Spleen (tissue), 11 donors: ENCODE results near the gene NHLRC4. TPM values are rescaled to one million over a fixed set of nuclear protein-coding genes. Genes with fewer than 3 reads are reported as not detected.

Experiments used
- DNase-seq: peaks from one replicate; pipeline ENCODE4 v3.0.0-alpha.2; 2020
- H3K27ac ChIP-seq, 8 donors: fragments of 200-600 bp; sonication (generic) in 7 of 8; 1 replicate in 4 of 8; 2 replicates in 4 of 8; pipeline versions ENCODE4 v1.5.0 to v1.8.0; 2016 to 2021; ENCODE audit warnings: inconsistent platforms in 4 of 8, mild to moderate bottlenecking in 4 of 8, moderate library complexity in 1 of 8
- H3K27me3 ChIP-seq, 7 donors: fragments of 200-600 bp; sonication (generic) in 6 of 7; replicated peaks in 1 of 7; 1 replicate in 4 of 7; 2 replicates in 3 of 7; pipeline versions ENCODE4 v1.5.0 to v1.8.0; 2016 to 2021; ENCODE audit warnings: inconsistent platforms in 3 of 7, mild to moderate bottlenecking in 1 of 7
- H3K36me3 ChIP-seq, 6 donors: fragments of 200-600 bp; sonication (generic) in 5 of 6; 1 replicate in 4 of 6; 2 replicates in 2 of 6; pipeline versions ENCODE4 v1.5.0 to v1.8.0; 2016 to 2021; ENCODE audit warnings: inconsistent platforms in 2 of 6
- H3K4me1 ChIP-seq, 6 donors: fragments of 200-600 bp; sonication (generic) in 5 of 6; 1 replicate in 3 of 6; 2 replicates in 3 of 6; pipeline versions ENCODE4 v1.5.0 to v1.8.0; 2016 to 2021; ENCODE audit warnings: inconsistent platforms in 3 of 6
- H3K4me3 ChIP-seq, 8 donors: fragments of 200-600 bp; sonication (generic) in 7 of 8; 1 replicate in 4 of 8; 2 replicates in 4 of 8; pipeline versions ENCODE4 v1.5.0 to v1.8.0; 2016 to 2021; ENCODE audit warnings: inconsistent platforms in 4 of 8, mild to moderate bottlenecking in 4 of 8, moderate library complexity in 2 of 8
- H3K9me3 ChIP-seq, 8 donors: fragments of 200-600 bp; sonication (generic) in 7 of 8; 1 replicate in 4 of 8; 2 replicates in 4 of 8; pipeline versions ENCODE4 v1.5.0 to v1.8.0; 2016 to 2021; ENCODE audit warnings: inconsistent platforms in 4 of 8
- POLR2A ChIP-seq, 3 donors: fragments of 450-650 bp; IDR thresholded peaks; one replicate each; pipeline ENCODE4 v1.5.1; 2017; ENCODE audit warnings: antibody characterized with exemption in 3 of 3, mild to moderate bottlenecking in 1 of 3
- POLR2AphosphoS5 ChIP-seq, 3 donors: sonication (generic); formaldehyde crosslinking; IDR thresholded peaks; one replicate each; pipeline ENCODE4 v1.5.1; 2017; ENCODE audit warnings: antibody characterized with exemption in 3 of 3
- WGBS, 5 donors: extraction: QIAGEN DNeasy Blood & Tissue Kit in 3 of 5; methylation state at CpG; one replicate each; pipeline versions ENCODE4 v1.1.5 to v1.1.7; 2013 to 2018; 5-methylcytosine and 5-hydroxymethylcytosine counted together
- intact Hi-C: fragments of 100-400 bp; cut with DNase I; formaldehyde crosslinking; loops from one replicate; pipeline ENCODE4 v1.15.0; 2023; ENCODE audit warnings: low total_unique reads
- polyA plus RNA-seq, 3 donors: library from polyadenylated mRNA; stranded (reverse); fragments of 200-250 nt; gene quantifications; one replicate each; pipeline ENCODE4 v1.2.1, GENCODE V29; 2013
- total RNA-seq, 7 donors: library from RNA; depleted of rRNA in 3 of 7; stranded (reverse); fragments of >200 nt in 3 of 7; fragmentation: NEBNext Ultra II Directional in 4 of 7; extraction: Animal tissue kit (Norgen Biotek cat#: 25700) in 4 of 7; gene quantifications; one replicate each; pipeline versions ENCODE4 v1.1.0 to v1.2.1, GENCODE V29; 2016 to 2021
- TF ChIP-seq, protein P1 (sequence below), 11 experiments: fragments of 200-600 bp in 7 of 11; fragments of 450-650 bp in 4 of 11; sonication (generic) in 4 of 11; IDR thresholded peaks in 8 of 11; conservative IDR thresholded peaks in 3 of 11; 1 replicate in 7 of 11; 2 replicates in 4 of 11; pipeline versions ENCODE4 v1.4.0 to v1.8.0; 2016 to 2021; ENCODE audit warnings: antibody characterized with exemption in 11 of 11, inconsistent platforms in 4 of 11, mild to moderate bottlenecking in 1 of 11
- donor health status: healthy with polysubstance abuse.
- donor health status: DM: no; HTN: no; CAD: no; lungs with moderate emphysema.
- donor health status: DM: no; HTN: no; CAD: no.
- donor health status: Bipolar disorder and iron deficiency.
- donor health status: healthy.
- donor health status: DM: no; HTN: no; CAD: no.
- donor health status: DM: yes; HTN: yes; CAD: no.

Gene NHLRC4
- total and polyA plus RNA-seq, 10 donors, result 1.5 to 8.8 (median 4.2) TPM

DNA sequence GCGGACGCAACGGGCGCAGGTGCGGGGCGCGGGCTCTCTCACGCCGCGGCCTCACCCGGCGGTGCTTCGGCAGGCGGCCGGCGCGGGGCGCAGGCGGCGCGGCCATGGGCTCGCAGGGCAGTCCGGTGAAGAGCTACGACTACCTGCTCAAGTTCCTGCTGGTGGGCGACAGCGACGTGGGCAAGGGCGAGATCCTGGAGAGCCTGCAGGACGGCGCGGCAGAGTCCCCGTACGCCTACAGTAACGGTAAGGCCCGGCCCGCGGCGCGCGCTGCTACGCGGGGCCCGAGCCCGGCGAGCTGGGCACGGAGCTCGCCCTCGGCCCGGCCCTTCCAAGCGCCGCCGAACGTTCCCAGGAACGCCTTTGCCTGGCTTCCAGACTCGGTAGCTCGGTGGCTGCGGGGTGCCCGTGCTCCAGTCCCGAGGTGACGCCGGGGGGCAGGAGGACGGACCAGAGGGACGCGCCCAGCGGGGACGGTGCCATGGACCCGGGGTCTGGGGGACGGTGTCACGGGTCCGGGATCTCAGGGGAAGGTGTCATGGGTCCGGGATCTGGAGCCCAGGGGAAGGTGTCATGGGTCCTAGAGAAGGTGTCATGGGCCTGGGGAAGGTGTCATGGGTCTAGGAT lies 23.5 kb downstream of the NHLRC4 start:
- H3K4me1 ChIP-seq, result peaks cover 26 to 71% (median 58%) of the 10 kb centered on the region in 6 donors
- intact Hi-C loops, result no loop called here
- H3K9me3 ChIP-seq, result no peaks in the 10 kb centered on the region
- WGBS, 5 donors, result 0 to 3% (median 1%) methylated on average over 14 to 71 of the region's 71 CpGs
- TF ChIP-seq POLR2AphosphoS5 (IDR thresholded peaks at IDR 0.05), result no peak
- TF ChIP-seq, protein P1, sequence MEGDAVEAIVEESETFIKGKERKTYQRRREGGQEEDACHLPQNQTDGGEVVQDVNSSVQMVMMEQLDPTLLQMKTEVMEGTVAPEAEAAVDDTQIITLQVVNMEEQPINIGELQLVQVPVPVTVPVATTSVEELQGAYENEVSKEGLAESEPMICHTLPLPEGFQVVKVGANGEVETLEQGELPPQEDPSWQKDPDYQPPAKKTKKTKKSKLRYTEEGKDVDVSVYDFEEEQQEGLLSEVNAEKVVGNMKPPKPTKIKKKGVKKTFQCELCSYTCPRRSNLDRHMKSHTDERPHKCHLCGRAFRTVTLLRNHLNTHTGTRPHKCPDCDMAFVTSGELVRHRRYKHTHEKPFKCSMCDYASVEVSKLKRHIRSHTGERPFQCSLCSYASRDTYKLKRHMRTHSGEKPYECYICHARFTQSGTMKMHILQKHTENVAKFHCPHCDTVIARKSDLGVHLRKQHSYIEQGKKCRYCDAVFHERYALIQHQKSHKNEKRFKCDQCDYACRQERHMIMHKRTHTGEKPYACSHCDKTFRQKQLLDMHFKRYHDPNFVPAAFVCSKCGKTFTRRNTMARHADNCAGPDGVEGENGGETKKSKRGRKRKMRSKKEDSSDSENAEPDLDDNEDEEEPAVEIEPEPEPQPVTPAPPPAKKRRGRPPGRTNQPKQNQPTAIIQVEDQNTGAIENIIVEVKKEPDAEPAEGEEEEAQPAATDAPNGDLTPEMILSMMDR (IDR thresholded peaks at IDR 0.05 in 8 of 11, conservative IDR thresholded peaks at IDR 0.05 in 3 of 11), result peak in 1 of 11 experiments; percentile 0
- DNase-seq, result peak; percentile 92
- peaks cover 0 to 13% (median 0%) of the 10 kb centered on the region in 6 donors for H3K36me3 ChIP-seq
- peaks cover 0 to 7% (median 0%) of the 10 kb centered on the region in 7 donors for H3K27me3 ChIP-seq
- H3K27ac ChIP-seq, result peak overlapping the region; percentile 35 to 100 (median 86)
- H3K4me3 ChIP-seq, result peak overlapping the region; percentile 51 to 96 (median 72)

DNA sequence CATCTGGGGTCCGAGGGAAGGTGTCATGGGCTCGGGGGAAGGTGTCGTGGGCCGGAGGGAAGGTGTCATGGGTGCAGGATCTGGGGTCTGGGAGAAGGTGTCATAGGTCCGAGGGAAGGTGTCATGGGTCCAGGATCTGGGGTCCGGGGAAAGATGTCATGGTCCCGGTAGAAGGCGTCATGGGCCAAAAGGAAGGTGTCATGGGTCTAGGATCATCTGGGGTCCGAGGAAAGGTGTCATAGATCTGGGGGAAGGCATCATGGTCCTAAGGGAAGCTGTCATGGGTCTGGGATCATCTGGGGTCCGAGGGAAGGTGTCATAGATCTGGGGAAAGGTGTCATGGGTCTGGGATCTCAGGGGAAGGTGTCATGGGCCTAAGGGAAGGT lies 24.0 kb downstream of the NHLRC4 start:
- H3K27ac ChIP-seq, result peak overlapping the region in 4 of 8 donors; percentile 85 to 100 (median 98)
- 52 to 67% (median 60%) methylated on average over 10 of the region's 10 CpGs for WGBS, 5 donors
- peaks cover 0 to 13% (median 0%) of the 10 kb centered on the region in 6 donors for H3K36me3 ChIP-seq
- H3K27me3 ChIP-seq, result peaks cover 0 to 2% (median 0%) of the 10 kb centered on the region in 7 donors
- peak overlapping the region; percentile 51 to 96 (median 72) for H3K4me3 ChIP-seq
- TF ChIP-seq, protein P1 (IDR thresholded peaks at IDR 0.05 in 8 of 11, conservative IDR thresholded peaks at IDR 0.05 in 3 of 11), result no peak
- TF ChIP-seq POLR2AphosphoS5 (IDR thresholded peaks at IDR 0.05) (no peak), POLR2A (IDR thresholded peaks at IDR 0.05) (no peak)
- intact Hi-C loops, result no loop called here
- no peaks in the 10 kb centered on the region for H3K9me3 ChIP-seq
- peaks cover 26 to 76% (median 60%) of the 10 kb centered on the region in 6 donors for H3K4me1 ChIP-seq
- DNase-seq, result no peak

DNA sequence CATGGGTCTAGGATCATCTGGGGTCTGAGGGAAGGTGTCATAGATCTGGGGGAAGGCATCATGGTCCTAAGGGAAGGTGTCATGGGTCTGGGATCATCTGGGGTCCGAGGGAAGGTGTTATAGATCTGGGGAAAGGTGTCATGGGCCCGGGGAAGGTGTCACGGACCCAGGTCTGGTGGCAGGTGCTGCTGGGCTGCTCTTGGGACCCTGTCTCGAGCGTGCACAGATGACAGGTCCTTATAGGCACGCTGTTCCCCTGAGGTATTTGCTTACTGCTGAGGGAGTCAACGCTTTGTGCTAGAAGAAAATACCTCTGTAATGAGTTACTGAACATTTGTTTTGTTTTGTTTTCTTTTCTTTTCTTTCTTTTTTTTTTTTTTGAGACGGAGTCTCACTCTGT lies 24.4 kb downstream of the NHLRC4 start:
- WGBS, 5 donors, result 77 to 95% (median 87%) methylated on average over 7 to 8 of the region's 8 CpGs
- Histone ChIP-seq H3K4me3 (peak overlapping the region in 4 of 8 donors; percentile 68 to 96 (median 82)), H3K27me3 (no peaks in the 10 kb centered on the region), H3K4me1 (peaks cover 26 to 80% (median 62%) of the 10 kb centered on the region in 6 donors), H3K9me3 (no peaks in the 10 kb centered on the region), H3K36me3 (peaks cover 0 to 14% (median under 1%) of the 10 kb centered on the region in 6 donors), H3K27ac (peak overlapping the region in 1 of 8 donors; percentile 98)
- no peak for DNase-seq
- intact Hi-C loops, result no loop called here
- TF ChIP-seq, protein P1 (IDR thresholded peaks at IDR 0.05 in 8 of 11, conservative IDR thresholded peaks at IDR 0.05 in 3 of 11), result no peak
- TF ChIP-seq POLR2A (IDR thresholded peaks at IDR 0.05) (no peak), POLR2AphosphoS5 (IDR thresholded peaks at IDR 0.05) (no peak)

DNA sequence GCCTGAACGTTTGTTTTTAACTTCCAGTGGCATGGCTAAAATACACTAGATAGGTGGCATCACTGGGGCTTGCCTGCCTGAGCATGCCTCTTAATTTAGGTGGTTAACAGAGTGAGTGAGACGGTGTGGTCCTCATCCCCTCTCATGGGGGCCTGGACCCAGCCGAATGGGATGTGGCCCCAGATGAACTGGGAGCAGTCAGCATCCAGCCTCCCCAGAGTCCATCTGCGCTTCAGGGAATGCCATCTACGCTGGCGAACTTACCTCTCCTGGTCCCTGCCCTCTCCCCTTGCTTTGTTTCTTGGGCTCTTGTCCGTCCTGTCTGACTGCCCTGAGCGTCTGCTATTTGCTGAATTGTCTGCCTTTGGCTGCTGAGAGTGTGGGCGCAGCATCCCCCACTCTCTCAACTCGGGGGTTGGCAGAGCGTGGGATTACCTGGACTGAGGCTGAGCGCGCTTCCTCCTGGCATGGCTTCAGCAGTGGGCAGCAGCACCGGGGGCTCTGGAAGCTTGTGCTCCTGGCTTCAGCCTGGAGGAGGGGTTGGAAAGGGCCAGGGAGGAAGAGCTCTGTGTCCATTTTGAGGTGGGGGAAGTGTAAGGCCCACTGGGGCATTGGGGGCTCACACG lies 25.2 kb downstream of the NHLRC4 start:
- peak; percentile 77 for DNase-seq
- WGBS, 5 donors, result 77 to 95% (median 77%) methylated on average over 12 to 15 of the region's 15 CpGs
- Histone ChIP-seq H3K27ac (peak overlapping the region in 6 of 8 donors; percentile 41 to 84 (median 72)), H3K36me3 (peaks cover 0 to 22% (median 2%) of the 10 kb centered on the region in 6 donors), H3K27me3 (no peaks in the 10 kb centered on the region), H3K4me3 (peak overlapping the region in 2 of 8 donors; percentile 6 to 32), H3K9me3 (no peaks in the 10 kb centered on the region), H3K4me1 (peaks cover 26 to 84% (median 64%) of the 10 kb centered on the region in 6 donors)
- TF ChIP-seq POLR2AphosphoS5 (IDR thresholded peaks at IDR 0.05) (no peak), POLR2A (IDR thresholded peaks at IDR 0.05) (no peak)
- TF ChIP-seq, protein P1 (IDR thresholded peaks at IDR 0.05 in 8 of 11, conservative IDR thresholded peaks at IDR 0.05 in 3 of 11), result no peak
- intact Hi-C loops, result no loop called here
